AG09309 (cell line): ENCODE results near the gene ZFY.

Experiments
- DNase-seq: peaks from one replicate; pipeline ENCODE4 v3.0.0-alpha.2; 2010; ENCODE audit warnings: low read depth
- H3K4me3 ChIP-seq: 2 replicates; pipeline ENCODE4 v1.5.1; 2011; ENCODE audit warnings: mild to moderate bottlenecking, low read depth, low read length, moderate library complexity; ENCODE audit not compliant: control insufficient read depth
- TF ChIP-seq, protein P1 (sequence below): IDR thresholded peaks from 2 replicates; pipeline ENCODE4 v1.5.1; 2011; ENCODE audit warnings: mild to moderate bottlenecking, low read depth, low read length, inconsistent platforms; ENCODE audit not compliant: insufficient read depth, control insufficient read depth; ENCODE audit errors: missing control alignments

Gene ZFY

DNA sequence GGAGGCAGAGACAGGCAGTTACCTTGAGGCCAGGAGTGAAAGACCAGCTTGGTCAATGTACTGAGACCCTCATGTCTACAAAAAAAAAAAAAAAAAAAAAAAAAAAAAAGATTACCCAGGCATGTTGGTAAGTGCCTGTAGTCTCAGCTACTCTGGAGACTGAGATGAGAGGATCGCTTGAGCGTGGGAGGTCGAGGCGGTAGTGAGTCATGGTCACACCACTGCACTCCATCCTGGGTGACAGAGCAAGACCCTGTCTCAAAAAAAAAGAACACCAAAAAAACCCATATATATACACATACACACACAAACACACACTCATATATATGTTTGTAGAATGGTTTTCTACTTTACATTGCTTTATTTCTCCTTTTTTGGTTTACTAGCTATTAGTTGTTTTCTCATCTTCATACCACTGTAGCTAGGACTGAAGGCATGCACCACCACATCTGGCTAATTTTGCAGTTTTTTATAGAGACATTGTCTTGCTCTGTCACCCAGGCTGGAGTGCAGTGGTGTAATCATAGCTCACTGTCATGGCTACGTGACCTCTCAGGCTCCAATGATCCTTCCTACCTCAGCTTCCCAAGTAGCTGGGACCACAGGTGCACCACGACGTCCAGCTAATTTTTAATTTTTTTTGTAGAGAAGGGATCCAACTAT, 14.5 kb downstream of the ZFY start:
- TF ChIP-seq, protein P1, sequence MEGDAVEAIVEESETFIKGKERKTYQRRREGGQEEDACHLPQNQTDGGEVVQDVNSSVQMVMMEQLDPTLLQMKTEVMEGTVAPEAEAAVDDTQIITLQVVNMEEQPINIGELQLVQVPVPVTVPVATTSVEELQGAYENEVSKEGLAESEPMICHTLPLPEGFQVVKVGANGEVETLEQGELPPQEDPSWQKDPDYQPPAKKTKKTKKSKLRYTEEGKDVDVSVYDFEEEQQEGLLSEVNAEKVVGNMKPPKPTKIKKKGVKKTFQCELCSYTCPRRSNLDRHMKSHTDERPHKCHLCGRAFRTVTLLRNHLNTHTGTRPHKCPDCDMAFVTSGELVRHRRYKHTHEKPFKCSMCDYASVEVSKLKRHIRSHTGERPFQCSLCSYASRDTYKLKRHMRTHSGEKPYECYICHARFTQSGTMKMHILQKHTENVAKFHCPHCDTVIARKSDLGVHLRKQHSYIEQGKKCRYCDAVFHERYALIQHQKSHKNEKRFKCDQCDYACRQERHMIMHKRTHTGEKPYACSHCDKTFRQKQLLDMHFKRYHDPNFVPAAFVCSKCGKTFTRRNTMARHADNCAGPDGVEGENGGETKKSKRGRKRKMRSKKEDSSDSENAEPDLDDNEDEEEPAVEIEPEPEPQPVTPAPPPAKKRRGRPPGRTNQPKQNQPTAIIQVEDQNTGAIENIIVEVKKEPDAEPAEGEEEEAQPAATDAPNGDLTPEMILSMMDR = no peak
- no peak for DNase-seq
- H3K4me3 ChIP-seq = no peak overlapping the region

DNA sequence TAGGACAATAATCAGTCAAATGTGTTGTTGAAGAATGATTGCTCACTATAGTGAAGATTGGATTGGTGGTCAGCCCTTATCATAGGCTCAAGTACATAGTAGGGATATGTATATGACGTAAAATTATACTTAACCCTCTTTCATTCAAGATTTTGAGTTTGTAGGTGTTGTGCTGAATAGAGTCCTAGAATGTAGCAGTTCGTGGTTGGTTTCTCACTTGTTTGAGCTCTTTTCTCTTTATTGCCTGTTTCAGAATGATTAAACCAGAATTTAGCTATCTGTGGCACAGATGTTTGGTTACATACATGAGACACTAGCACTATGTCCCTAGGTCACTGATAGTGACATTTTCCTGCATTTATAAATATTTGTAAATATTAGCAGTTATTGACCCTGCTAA, 15.5 kb downstream of the ZFY start:
- no peak overlapping the region for H3K4me3 ChIP-seq
- TF ChIP-seq, protein P1 = no peak
- no peak for DNase-seq

DNA sequence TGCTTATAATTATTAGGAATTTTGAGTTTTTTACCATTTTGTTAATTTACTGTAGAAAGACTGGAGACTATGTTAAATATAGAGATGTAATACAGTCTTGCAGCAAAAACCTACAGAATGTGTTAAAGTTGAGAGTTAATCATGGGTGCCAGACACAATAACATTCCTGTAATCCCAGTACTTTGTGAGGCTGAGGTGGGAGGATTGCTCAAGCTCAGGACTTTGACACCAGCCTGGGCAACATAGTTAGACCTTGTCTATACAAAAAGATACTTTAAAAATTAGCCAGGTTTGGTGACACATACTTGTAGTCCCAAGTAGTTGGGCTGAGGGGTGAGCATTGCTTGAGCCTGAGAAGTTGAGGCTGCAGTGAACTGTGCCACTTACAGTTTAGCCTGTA, 17.7 kb downstream of the ZFY start:
- TF ChIP-seq, protein P1 = no peak
- no peak for DNase-seq
- no peak overlapping the region for H3K4me3 ChIP-seq

DNA sequence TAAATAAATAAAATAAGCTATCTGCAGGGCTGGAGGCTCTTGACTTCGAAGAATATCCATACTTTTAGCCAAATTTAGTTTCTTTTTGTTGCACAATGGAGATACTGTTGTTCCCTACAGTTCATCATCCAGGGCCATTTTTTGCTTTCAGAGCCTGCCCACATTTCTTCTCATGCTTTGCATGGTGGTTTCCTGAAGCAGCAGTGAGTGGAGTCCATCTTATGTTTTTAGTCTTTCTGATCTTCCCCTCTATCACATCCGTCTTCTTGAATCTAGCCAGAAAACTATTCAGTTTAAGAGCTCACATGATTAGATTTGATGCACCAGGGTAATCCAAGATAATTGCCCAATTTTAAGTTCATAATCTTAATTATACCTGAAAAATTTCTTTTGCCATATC, 19.6 kb downstream of the ZFY start:
- no peak for DNase-seq
- TF ChIP-seq, protein P1 = no peak
- no peak overlapping the region for H3K4me3 ChIP-seq

DNA sequence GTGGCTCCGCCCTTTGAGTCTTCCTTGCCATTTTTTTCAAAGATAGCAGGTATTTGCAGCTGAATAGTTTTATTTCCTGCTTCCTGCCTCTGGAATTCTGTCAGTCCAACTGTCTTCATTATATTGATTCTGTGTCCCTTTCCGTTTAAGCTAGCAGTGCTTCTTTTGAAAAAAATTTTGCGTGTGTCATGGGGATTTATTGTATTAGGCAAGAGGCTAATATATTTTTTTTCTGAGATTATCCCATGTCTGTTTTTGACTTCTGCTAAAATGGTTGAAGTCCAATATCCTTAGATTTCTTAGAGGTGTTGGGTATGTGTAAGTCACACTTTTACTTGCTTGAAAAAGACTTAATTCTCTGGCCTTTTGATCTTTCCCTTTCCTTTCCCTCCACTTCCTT, 20.4 kb downstream of the ZFY start:
- DNase-seq = no peak
- H3K4me3 ChIP-seq = no peak overlapping the region
- TF ChIP-seq, protein P1 = no peak

DNA sequence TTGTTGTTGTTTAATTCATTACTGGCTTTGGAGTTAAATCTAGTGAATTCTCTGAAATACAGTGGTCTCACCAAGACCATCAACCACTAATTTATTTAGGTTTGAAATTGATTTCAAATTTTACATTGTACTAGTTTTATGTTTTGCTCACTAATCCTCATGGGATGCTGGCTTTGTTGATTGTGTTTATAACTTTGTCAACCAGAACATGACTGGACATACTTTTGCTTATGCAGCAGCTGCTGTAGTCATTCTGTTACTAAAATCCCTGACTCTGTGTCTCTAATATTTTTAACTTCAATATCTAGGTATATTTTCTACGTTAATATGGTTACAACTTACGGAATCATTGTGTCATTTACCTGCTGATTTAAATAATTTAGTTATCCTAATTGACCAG, 26.9 kb downstream of the ZFY start:
- no peak for DNase-seq
- TF ChIP-seq, protein P1 = no peak
- H3K4me3 ChIP-seq = no peak overlapping the region
